ENCODE data around the gene PTPN18. TPM values are rescaled to one million over a fixed set of nuclear protein-coding genes. Genes with fewer than 3 reads are reported as not detected.
A peak's percentile ranks its signal among the peaks of the same experiment; 100 is the strongest.

Gene PTPN18
- polyA plus RNA-seq, 1 experiment: 24.4 TPM

DNA sequence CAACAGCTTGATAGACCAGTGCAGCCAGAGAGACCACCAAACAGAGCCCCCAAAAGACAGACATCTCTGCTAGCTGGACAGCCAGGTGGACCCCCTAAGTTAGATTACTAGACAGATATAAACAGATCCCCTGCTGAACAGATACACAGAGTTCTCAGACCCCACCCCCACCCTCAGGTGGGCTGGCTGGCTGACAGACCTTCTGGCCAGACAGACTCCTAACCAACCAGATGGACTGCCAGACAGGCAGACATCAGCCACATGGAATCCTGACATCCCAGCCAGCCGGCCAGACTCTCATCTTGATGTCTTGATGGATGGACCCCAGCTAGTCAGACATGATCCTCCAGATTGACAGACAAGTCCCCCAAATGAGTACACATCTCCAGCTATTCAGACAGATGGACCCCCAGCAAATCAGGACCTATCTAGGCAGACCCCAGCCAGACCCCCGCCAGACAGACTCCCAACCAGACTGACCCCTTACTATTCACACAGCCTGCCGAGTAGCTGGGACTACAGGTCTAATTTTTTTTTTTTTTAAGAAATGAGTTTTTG lies 18.0 kb downstream of the PTPN18 start:
- peaks cover 2% of the 10 kb centered on the region for H3K36me3 ChIP-seq (ENCODE audit: control insufficient read depth, insufficient read depth, low read length)
- ChIA-PET POLR2A (no interaction called here), CTCF (interaction anchor here (1.3 to 1.8 kb wide), 4 partner anchors 9 to 192 kb away, joined by 6 to 14 read pairs (median 10); partner anchors contain the start of genes MZT2B, PTPN18 and SMPD4)
- TF ChIP-seq, protein P1, sequence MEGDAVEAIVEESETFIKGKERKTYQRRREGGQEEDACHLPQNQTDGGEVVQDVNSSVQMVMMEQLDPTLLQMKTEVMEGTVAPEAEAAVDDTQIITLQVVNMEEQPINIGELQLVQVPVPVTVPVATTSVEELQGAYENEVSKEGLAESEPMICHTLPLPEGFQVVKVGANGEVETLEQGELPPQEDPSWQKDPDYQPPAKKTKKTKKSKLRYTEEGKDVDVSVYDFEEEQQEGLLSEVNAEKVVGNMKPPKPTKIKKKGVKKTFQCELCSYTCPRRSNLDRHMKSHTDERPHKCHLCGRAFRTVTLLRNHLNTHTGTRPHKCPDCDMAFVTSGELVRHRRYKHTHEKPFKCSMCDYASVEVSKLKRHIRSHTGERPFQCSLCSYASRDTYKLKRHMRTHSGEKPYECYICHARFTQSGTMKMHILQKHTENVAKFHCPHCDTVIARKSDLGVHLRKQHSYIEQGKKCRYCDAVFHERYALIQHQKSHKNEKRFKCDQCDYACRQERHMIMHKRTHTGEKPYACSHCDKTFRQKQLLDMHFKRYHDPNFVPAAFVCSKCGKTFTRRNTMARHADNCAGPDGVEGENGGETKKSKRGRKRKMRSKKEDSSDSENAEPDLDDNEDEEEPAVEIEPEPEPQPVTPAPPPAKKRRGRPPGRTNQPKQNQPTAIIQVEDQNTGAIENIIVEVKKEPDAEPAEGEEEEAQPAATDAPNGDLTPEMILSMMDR (IDR thresholded peaks at IDR 0.05; ENCODE audit: insufficient read depth, low read depth, low read length): no peak
- no peaks in the 10 kb centered on the region for H3K27me3 ChIP-seq (ENCODE audit: control insufficient read depth, insufficient read depth, low read length)
- peak overlapping the region; percentile 88 for H3K4me3 ChIP-seq (ENCODE audit: low read depth, low read length)
- no peak for DNase-seq (ENCODE audit: low read depth)

DNA sequence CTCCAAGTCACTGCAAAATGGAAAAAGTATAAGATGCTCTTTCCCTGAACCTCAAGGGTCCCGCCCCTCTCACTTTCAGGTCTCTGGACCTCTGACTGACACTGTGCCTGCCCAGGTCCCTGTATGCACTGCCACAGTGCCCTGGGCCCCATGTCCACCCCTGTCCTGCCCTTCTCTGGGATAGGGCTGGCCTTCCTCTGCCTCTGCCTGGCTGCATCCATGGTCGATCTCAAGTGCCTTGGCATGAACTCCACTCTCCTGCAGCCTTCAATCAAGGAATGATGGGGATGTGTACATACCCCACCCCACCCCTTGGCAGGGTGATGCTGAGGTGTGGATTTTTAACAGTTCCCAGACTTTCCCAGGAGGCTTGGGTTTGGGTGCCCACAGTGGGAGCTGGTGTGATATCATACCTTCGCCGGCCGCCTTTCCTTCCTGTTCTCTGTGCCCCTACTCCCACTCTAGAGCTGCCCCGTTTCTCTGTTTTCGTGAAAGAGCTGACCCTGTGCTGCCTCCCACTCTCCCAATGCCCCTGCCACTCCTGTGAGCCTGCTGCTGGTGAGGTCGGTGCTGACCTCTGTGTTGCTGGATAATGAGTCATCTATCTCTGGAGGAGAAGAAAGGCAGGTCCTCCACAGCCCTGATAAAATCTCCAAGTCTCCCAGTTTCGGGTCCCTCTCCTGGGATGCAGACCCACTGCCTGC lies 18.9 kb downstream of the PTPN18 start:
- H3K27me3 ChIP-seq (ENCODE audit: control insufficient read depth, insufficient read depth, low read length): no peaks in the 10 kb centered on the region
- TF ChIP-seq, protein P1 (IDR thresholded peaks at IDR 0.05; ENCODE audit: insufficient read depth, low read depth, low read length): no peak
- POLR2A ChIA-PET: no interaction called here
- CTCF ChIA-PET: interaction anchor here (0.9 kb wide), 1 partner anchor 13 kb away, joined by 4 read pairs; no protein-coding TSS in a partner anchor
- H3K4me3 ChIP-seq (ENCODE audit: low read depth, low read length): no peak overlapping the region
- peaks cover 2% of the 10 kb centered on the region for H3K36me3 ChIP-seq (ENCODE audit: control insufficient read depth, insufficient read depth, low read length)
- DNase-seq (ENCODE audit: low read depth): no peak

DNA sequence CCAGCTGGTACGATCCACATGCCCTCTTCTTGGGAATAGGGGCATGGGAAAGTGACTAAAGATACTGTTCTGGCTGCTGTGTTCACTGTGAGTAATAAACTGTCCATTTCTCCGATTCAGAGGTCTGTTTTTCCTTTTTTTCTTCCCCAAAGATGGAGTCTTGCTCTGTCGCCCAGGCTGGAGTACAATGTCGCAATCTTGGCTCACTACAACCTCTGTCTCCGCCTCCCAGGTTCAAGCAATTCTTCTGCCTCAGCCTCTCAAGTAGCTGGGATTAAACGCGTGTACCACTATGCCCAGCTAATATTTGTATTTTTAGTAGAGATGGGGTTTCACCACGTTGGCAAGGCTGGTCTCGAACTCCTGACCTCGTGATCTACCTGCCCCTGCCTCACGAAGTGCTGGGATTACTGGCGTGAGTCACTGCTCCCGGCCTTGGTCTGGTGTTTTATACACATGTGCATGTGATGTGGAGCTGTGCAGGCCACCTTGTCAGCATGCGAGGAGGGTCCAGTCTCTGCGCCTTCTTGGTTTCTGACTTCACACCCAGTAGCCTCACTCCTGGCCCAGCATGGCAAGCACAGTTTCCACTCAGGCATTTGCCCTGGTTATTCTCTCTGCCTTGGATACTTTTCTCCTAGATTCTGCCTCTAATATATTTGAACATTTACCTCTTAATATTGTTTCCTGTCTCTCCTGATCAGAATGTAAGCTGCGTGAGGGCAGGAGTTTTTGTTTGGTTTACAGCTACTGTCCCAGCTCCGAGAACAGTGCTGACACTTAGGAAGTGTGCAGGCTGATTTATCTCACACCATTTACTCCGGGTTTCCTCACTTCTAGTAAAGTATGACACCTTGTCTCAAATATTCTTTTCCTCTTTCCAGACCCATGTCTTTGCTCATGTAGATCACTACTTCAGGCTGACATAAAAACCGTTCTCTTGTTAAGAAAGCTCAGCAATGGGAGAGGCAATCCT lies 19.7 kb downstream of the PTPN18 start:
- ChIA-PET CTCF (interaction anchor here (0.9 kb wide), 1 partner anchor 13 kb away, joined by 4 read pairs; no protein-coding TSS in a partner anchor), POLR2A (no interaction called here)
- TF ChIP-seq, protein P1 (IDR thresholded peaks at IDR 0.05; ENCODE audit: insufficient read depth, low read depth, low read length): no peak
- Histone ChIP-seq H3K27me3 (ENCODE audit: control insufficient read depth, insufficient read depth, low read length) (no peaks in the 10 kb centered on the region), H3K36me3 (ENCODE audit: control insufficient read depth, insufficient read depth, low read length) (peaks cover 5% of the 10 kb centered on the region), H3K4me3 (ENCODE audit: low read depth, low read length) (no peak overlapping the region)
- DNase-seq (ENCODE audit: low read depth): no peak

DNA sequence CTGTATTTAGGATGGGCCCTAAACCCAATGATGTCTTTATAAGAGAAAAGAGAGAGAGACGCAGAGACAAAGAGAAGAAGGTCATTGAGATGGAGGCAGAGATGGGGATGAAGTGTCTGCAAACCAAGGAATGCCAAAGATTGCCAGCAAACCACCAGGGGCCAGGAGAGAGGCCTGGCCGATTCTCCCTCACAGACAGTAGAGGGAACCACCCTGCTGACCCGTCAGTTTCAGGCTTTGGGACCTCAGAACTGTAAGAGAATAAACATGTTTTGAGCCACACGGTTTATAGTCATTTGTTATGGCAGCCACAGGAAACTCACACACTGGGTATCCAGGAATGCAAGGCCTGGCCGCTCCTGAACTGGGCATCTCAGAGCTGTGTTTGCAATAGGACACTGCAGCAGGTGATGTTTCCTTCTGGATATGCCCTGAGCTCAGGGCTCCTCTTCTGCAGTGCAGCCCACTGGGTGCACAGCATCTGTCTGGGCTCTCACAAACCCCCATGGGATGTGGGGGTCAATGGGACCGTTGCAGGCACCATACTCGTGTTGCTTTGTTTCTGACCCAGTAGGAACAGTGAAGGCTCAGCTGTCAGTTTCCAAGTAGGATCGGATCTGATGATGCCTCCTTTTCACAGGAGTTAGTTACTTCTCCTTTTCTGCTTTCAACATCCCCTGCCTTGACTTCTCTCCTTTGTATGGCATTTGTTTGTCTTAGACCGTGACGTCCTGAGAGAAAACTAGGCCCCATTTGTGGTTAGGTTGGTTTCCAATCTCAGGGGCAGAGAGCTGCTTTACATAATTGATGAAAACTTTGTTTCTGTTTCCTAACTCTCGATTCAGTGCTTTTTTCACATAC lies 20.8 kb downstream of the PTPN18 start:
- H3K27me3 ChIP-seq (ENCODE audit: control insufficient read depth, insufficient read depth, low read length): no peaks in the 10 kb centered on the region
- DNase-seq (ENCODE audit: low read depth): no peak
- POLR2A ChIA-PET: no interaction called here
- CTCF ChIA-PET: interaction anchor here (1.4 to 1.8 kb wide), 2 partner anchors 13 to 18 kb away, joined by 3 to 5 read pairs; no protein-coding TSS in a partner anchor
- TF ChIP-seq, protein P1 (IDR thresholded peaks at IDR 0.05; ENCODE audit: insufficient read depth, low read depth, low read length): peak; percentile 42
- no peak overlapping the region for H3K4me3 ChIP-seq (ENCODE audit: low read depth, low read length)
- H3K36me3 ChIP-seq (ENCODE audit: control insufficient read depth, insufficient read depth, low read length): peaks cover 9% of the 10 kb centered on the region
